ENCODE measurements around the gene SHROOM2.

DNA sequence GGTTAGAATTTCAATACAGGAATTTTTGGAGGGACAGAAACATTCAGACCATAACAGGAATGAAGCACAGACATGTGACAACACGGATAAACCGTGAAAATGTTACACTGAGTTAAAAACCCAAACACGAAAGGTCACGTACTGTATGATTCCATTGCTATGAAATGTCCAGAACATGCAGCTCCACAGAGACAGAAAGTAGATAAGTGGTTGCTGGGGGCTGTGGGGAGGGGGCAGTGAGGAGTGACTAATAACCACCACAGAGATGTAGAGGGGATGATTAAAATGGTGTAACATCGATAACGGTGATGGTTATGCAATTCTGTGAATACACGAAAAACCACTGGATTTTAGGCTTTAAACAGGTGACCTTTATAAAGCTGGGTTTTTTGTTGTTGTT, 28.9 kb upstream of the SHROOM2 start:
- no peak for TF ChIP-seq CTCF (IDR thresholded peaks at IDR 0.05 in 8 of 11, conservative IDR thresholded peaks at IDR 0.05 in 3 of 11)
- TF ChIP-seq POLR2A (IDR thresholded peaks at IDR 0.05), result no peak
- TF ChIP-seq POLR2AphosphoS5 (IDR thresholded peaks at IDR 0.05), result no peak
